Activated naive CD8-positive, alpha-beta T cell treated with anti-CD3 and anti-CD28 coated beads, Interleukin-2, amount 50 U/mL, for 16 hours (primary cell): ENCODE results near the gene HDHD5.

Experiments
- DNase-seq: peaks from one replicate; pipeline ENCODE4 v3.0.0-alpha.2; 2020; ENCODE audit warnings: low read depth, low spot score

Gene HDHD5

DNA sequence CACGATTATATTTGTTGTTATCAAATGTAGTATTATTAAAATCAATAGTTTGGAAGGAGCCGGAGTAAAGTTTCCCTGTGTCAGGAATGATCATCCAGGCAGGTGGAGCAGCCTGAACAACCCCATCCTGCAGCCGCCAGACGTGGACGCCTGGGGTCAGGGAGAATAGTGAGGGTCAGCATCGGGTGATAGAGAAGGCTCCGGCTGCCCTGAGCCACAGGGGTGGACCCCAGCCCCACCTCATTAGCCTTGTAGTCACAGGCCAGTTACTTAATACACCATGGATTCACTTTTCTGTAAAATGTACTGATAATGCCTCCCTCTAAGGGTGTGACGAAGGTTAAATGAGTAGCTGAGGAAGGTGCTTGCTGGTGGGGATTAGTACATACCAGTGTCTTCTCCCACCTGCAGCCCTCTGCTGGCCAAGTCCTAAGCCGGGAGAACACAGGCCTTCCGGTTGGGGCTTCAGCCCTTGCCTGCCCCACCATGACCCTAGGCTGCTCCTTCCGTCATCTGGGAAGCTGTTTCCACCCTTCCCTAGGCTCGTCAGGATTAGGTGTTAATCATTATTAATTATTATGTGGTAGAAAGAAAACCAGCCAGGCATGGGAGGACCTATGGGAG lies 52.8 kb downstream of the HDHD5 start:
- DNase-seq = no peak

- no peak for DNase-seq
These were observed 53.6 kb downstream of the HDHD5 start for GRCh38 chr22:17105143-17106129.

DNA sequence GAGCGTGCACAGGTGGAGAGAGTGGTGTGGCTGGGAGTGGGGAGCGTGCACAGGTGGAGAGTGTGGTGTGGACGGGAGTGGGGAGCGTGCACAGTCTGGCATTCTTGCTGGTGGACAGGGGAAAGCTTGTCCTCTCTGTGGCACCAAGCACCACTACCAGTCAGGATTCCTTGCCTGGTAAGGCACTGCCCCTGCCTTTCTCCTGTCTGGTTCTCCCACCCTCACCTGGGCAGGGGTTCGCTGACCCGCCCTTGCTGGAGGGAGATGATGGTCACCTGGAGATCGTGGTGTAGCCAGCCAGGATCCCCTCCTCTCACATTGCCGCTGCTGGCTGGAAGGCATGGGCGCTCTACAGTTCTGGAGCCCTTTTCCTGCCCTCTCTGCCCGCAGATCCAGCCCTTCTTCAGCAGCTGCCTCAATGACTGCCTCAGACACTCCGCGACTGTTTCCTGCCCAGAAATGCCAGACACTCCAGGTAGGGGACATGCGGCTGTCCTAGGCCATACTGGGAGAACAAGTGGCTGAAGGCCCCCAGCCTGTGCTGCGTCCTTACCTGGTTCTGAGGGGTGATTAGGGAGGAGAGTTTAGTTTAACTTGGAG lies 54.6 kb downstream of the HDHD5 start:
- no peak for DNase-seq

DNA sequence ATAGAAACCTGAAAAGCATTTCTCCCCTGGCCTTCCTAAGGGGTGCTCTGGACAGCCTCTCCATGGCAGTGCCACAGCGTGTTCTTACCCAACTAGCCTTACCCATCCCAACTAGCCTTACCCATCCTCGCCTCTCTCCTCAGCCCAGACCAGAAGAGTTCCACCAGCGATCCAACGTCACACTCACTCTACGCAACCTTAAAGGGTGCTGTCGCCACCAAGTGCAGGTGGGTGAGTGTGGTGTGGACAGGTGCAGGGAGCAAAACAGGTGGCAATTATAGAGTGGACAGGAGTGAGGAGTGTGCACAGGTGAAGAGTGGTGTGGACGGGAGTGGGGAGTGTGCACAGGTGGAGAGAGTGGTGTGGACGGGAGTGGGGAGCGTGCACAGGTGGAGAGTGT lies 55.7 kb downstream of the HDHD5 start:
- no peak for DNase-seq

- no peak for DNase-seq
These were observed 56.8 kb downstream of the HDHD5 start for GRCh38 chr22:17102297-17102667.

GRCh38 chr22:17101475-17102296 lies 57.4 kb downstream of the HDHD5 start:
- no peak for DNase-seq

GRCh38 chr22:17100621-17101020 lies 58.5 kb downstream of the HDHD5 start:
- no peak for DNase-seq

DNA sequence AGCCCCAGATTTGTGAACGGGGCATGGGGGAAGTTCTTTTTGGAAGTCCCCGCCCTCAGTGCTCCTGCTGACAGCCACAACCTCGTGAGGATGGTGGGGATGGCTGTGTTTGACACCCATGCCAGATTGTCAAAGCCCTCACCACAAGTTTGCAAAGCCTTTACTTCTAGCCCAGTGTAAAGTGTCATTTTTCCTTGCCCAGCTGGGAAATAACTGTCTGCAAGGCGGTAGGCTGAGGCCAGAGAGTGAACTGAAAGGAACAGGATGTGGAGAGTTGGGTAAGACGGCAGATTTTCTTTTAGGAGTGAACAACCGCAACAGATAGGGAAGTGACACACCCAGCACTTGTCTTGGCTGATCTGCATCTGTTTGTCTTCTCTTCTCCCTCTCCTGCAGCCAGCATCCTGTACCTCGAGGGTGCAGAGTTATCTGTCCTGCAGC lies 60.7 kb downstream of the HDHD5 start:
- no peak for DNase-seq

GRCh38 chr22:17097701-17098100 lies 61.4 kb downstream of the HDHD5 start:
- no peak for DNase-seq

DNA sequence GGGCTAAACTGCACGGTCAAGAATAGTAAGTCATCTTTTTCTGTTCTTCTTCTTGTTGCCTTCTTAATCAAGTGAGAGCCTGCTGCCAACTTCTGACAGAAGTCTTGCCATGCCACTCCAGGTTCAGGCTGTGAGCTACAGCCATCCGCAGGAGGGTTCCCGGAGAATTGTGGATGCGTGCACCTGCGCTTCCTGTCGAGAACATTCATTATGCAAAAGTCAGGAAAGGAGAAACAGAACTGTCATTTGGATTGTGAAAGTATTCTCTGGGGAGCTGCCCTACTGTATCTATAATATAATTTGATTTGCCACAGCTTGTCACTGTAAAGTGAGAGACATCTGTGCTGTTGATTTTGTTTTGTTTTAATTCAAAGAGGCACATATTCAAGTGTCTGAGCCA lies 62.0 kb downstream of the HDHD5 start:
- DNase-seq = no peak

- no peak for DNase-seq
These were observed 63.0 kb downstream of the HDHD5 start for GRCh38 chr22:17096071-17096470.

- DNase-seq = no peak
These were observed 63.5 kb downstream of the HDHD5 start for GRCh38 chr22:17095538-17095937.

DNA sequence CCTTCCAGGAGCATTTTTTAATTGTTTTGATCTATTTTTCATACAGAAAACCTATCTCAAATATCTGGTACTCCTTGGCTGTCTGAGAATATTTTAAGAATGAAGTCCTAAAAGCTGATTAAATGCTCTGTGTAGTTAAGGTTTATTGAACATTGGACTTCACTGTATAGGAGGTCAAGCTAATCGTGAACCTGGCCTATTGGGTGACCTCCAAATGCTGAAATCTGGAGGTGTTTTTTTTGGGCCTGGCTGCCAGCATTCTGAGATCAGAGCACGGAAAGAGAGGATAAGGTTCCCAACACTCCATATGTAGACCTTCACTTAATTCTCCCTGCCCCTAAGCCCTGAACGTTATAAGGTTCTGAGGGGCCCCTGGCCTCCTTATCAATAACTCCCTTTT lies 66.0 kb downstream of the HDHD5 start:
- DNase-seq = no peak

- DNase-seq = no peak
These were observed 67.2 kb downstream of the HDHD5 start for GRCh38 chr22:17091851-17092250.

DNA sequence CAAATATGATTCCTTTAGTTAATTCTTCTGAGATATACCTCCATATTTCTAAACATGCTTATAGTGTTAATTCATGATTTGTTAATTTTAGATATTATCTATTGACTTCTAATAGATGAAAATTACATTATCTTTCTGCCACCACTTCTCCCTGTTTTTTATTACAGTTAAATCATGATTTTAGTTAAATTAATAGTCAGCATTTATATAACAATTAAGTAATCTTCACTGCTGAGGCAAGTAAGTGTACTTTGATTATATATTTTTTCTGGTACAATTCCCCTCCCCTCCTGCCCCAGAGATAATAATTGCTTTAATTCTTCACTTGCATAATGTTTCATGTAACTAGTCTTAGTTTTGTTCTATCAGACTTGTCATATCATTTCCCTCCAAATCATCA lies 68.5 kb downstream of the HDHD5 start:
- no peak for DNase-seq
